Brain microvascular endothelial cell (primary cell): Measurements from ENCODE around the gene RELA.
A peak's percentile ranks its signal among the peaks of the same experiment; 100 is the strongest.
"Not testable (repeated sequence)": the region's sequence is repeated elsewhere in the genome, so short reads cannot be mapped to it uniquely, and the experiment has no call there.

ENCODE experiments used
- DNase-seq: peaks from one replicate; pipeline ENCODE4 v3.0.0-alpha.2; 2020
- H3K27ac ChIP-seq: fragments of 250-450 bp; sonication (Bioruptor Pico); 2 replicates; pipeline ENCODE4 v1.5.1; 2020; ENCODE audit warnings: mild to moderate bottlenecking, moderate library complexity
- H3K27me3 ChIP-seq: fragments of 250-450 bp; sonication (Bioruptor Pico); replicated peaks from 2 replicates; pipeline ENCODE4 v1.5.1; 2020; ENCODE audit warnings: mild to moderate bottlenecking
- H3K36me3 ChIP-seq: fragments of 250-450 bp; sonication (Bioruptor Pico); replicated peaks from 2 replicates; pipeline ENCODE4 v1.5.1; 2020; ENCODE audit warnings: mild to moderate bottlenecking
- H3K4me3 ChIP-seq: 2 replicates; pipeline ENCODE4 v1.5.1; 2011; ENCODE audit warnings: low read depth, mild to moderate bottlenecking, control low read depth, low read length, moderate library complexity
- CTCF ChIP-seq: IDR thresholded peaks from 2 replicates; pipeline ENCODE4 v1.5.1; 2011; ENCODE audit warnings: low read depth, mild to moderate bottlenecking, moderate library complexity, low read length, control low read depth, inconsistent platforms; ENCODE audit errors: missing control alignments
- in situ Hi-C: cut with HindIII; loops from 2 replicates; pipeline ENCODE4 v1.10.0; 2017; ENCODE audit warnings: low sequenced_read_pairs, low pct_ligation_motif_present

The RELA gene

GRCh38 chr11:65640483-65641296, 22.0 kb downstream of the RELA start:
- TF ChIP-seq CTCF = no peak
- H3K27ac ChIP-seq = no peak overlapping the region
- no peak for DNase-seq
- H3K4me3 ChIP-seq = no peak overlapping the region
- in situ Hi-C loops = no loop called here
- peaks cover 19% of the 10 kb centered on the region for H3K36me3 ChIP-seq
- H3K27me3 ChIP-seq = no peaks in the 10 kb centered on the region

GRCh38 chr11:65639623-65640482, 22.9 kb downstream of the RELA start:
- Histone ChIP-seq H3K27me3 (no peaks in the 10 kb centered on the region), H3K27ac (no peak overlapping the region), H3K36me3 (peaks cover 28% of the 10 kb centered on the region), H3K4me3 (no peak overlapping the region)
- TF ChIP-seq CTCF = no peak
- DNase-seq = no peak
- in situ Hi-C loops = no loop called here

- not testable (repeated sequence) for H3K27ac ChIP-seq
Observed at GRCh38 chr11:65639228-65639597, 23.5 kb downstream of the RELA start.

GRCh38 chr11:65637794-65638419, 24.8 kb downstream of the RELA start, which contains the start of gene SIPA1:
TSS of gene SIPA1 (plus strand) at chr11:65638101. CDS start at chr11:65640922, 2,821 bp downstream.
- Histone ChIP-seq H3K27ac (peak within 1 kb of the TSS; percentile 56), H3K4me3 (peak within 1 kb of the TSS; percentile 76), H3K27me3 (no peaks in the 10 kb centered on the region), H3K36me3 (peaks cover 36% of the 10 kb centered on the region)
- in situ Hi-C loops = no loop called here
- peak; percentile 82 for TF ChIP-seq CTCF
- peak; percentile 81 for DNase-seq

More at GRCh38 chr11:65639228-65639597, 23.5 kb downstream of the RELA start:
- DNase-seq, H3K4me3 ChIP-seq, in situ Hi-C loops, H3K27me3 ChIP-seq: not testable (repeated sequence)
- H3K36me3 ChIP-seq = peaks cover 34% of the 10 kb centered on the region

GRCh38 chr11:65637032-65637557, 25.6 kb downstream of the RELA start:
- no peak for DNase-seq
- Histone ChIP-seq H3K4me3 (no peak overlapping the region), H3K27ac (no peak overlapping the region), H3K27me3 (no peaks in the 10 kb centered on the region), H3K36me3 (peaks cover 36% of the 10 kb centered on the region)
- in situ Hi-C loops = no loop called here
- no peak for TF ChIP-seq CTCF
